H1 (cell line): ENCODE measurements around the gene PWP2. TPM values are rescaled to one million over a fixed set of nuclear protein-coding genes. Genes with fewer than 3 reads are reported as not detected.

Source experiments
- CTCF ChIA-PET: fragments of 300-600 bp; sonication (Branson Sonifier 250); formaldehyde crosslinking; loops from one replicate; lab custom pipeline; 2021; ENCODE audit not compliant: partially characterized antibody; lab: Charles Lee
- POLR2A ChIA-PET: fragments of 300-600 bp; sonication (Branson Sonifier 250); formaldehyde crosslinking; loops from one replicate; lab custom pipeline; 2021; ENCODE audit warnings: inconsistent platforms; ENCODE audit not compliant: partially characterized antibody; lab: Charles Lee
- DNase-seq, 2 experiments: peaks; one replicate each; pipeline versions ENCODE4 v3.0.0 to v3.0.0-alpha.2; 2010 to 2022; ENCODE audit warnings: low spot score in 2 of 2, low read depth in 1 of 2, mixed read lengths in 1 of 2
- FAIRE-seq: peaks from 2 replicates; lab custom pipeline; 2011; peaks lifted over from hg19 to GRCh38; lab: Jason Lieb, UNC
- H2AFZ ChIP-seq: 2 replicates; pipeline ENCODE4 v1.8.1; 2012; ENCODE audit warnings: low read length, inconsistent platforms
- H2AK5ac ChIP-seq: 2 replicates; pipeline ENCODE4 v1.6.1; 2013; ENCODE audit warnings: low read depth, low read length
- H2BK120ac ChIP-seq: replicated peaks from 2 replicates; pipeline ENCODE3; 2013; ENCODE audit warnings: low read depth, low read length, inconsistent platforms
- H2BK12ac ChIP-seq: 2 replicates; pipeline ENCODE4 v1.6.1; 2013; ENCODE audit warnings: low read depth, low read length
- H2BK15ac ChIP-seq: 2 replicates; pipeline ENCODE4 v1.6.1; 2013; ENCODE audit warnings: low read length
- H2BK20ac ChIP-seq: 2 replicates; pipeline ENCODE4 v1.6.1; 2013; ENCODE audit warnings: low read length
- H2BK5ac ChIP-seq: 2 replicates; pipeline ENCODE4 v1.6.1; 2013; ENCODE audit warnings: low read depth, low read length
- H3K14ac ChIP-seq: 2 replicates; pipeline ENCODE4 v1.6.1; 2013; ENCODE audit warnings: inconsistent platforms; ENCODE audit not compliant: insufficient read length
- H3K18ac ChIP-seq: 2 replicates; pipeline ENCODE4 v1.6.1; 2013; ENCODE audit warnings: low read length; ENCODE audit errors: extremely low read depth
- H3K23ac ChIP-seq: 2 replicates; pipeline ENCODE4 v1.6.1; 2013; ENCODE audit warnings: inconsistent platforms; ENCODE audit not compliant: insufficient read length
- H3K23me2 ChIP-seq: 2 replicates; pipeline ENCODE4 v1.6.1; 2013; ENCODE audit warnings: low read depth, low read length
- H3K27ac ChIP-seq: 2 replicates; pipeline ENCODE4 v1.6.1; 2011; ENCODE audit warnings: low read depth, low read length, inconsistent platforms
- H3K27me3 ChIP-seq, 4 experiments: replicated peaks in 1 of 4; 1 replicate in 1 of 4; 2 replicates in 3 of 4; pipeline versions ENCODE4 v1.6.1 to v1.8.1; 2011 to 2013; ENCODE audit warnings: low read length in 3 of 4, mild to moderate bottlenecking in 3 of 4, inconsistent platforms in 2 of 4, mixed read lengths in 2 of 4, moderate library complexity in 1 of 4; ENCODE audit not compliant: control insufficient read depth in 3 of 4, insufficient read depth in 3 of 4; ENCODE audit errors: extremely low read depth in 1 of 4
- H3K36me3 ChIP-seq, 4 experiments: 2 replicates each; pipeline versions ENCODE4 v1.6.1 to v1.8.1; 2011 to 2013; ENCODE audit warnings: mild to moderate bottlenecking in 4 of 4, low read length in 3 of 4, moderate library complexity in 2 of 4, control low read depth in 1 of 4, inconsistent platforms in 1 of 4; ENCODE audit not compliant: insufficient read depth in 4 of 4, control insufficient read depth in 2 of 4
- H3K4ac ChIP-seq: replicated peaks from 2 replicates; pipeline ENCODE3; 2013; ENCODE audit warnings: low read length, low read depth, mixed read lengths, inconsistent platforms; ENCODE audit not compliant: insufficient read length
- H3K4me1 ChIP-seq, 4 experiments: replicated peaks in 1 of 4; 1 replicate in 1 of 4; 2 replicates in 3 of 4; pipeline versions ENCODE4 v1.6.1 to v1.8.1; 2011 to 2013; ENCODE audit warnings: low read length in 3 of 4, inconsistent platforms in 2 of 4, mixed read lengths in 1 of 4; ENCODE audit not compliant: insufficient read depth in 4 of 4, control insufficient read depth in 3 of 4
- H3K4me2 ChIP-seq, 2 experiments: 2 replicates each; pipeline versions ENCODE4 v1.6.1 to v1.8.1; 2011 to 2013; ENCODE audit warnings: low read depth in 2 of 2, low read length in 2 of 2, control low read depth in 1 of 2, inconsistent platforms in 1 of 2, mild to moderate bottlenecking in 1 of 2; ENCODE audit not compliant: insufficient read depth in 1 of 2
- H3K4me3 ChIP-seq, 4 experiments: fragments of 200-600, 300-600 bp in 1 of 4; sonication (generic), shearing (Covaris generic), sonication (Bioruptor Twin) in 1 of 4; 2 replicates each; pipeline versions ENCODE4 v1.5.1 to v1.8.1; 2011 to 2016; ENCODE audit warnings: low read length in 4 of 4, low read depth in 3 of 4, control low read depth in 2 of 4, inconsistent platforms in 2 of 4, mild to moderate bottlenecking in 2 of 4, mixed read lengths in 1 of 4, moderate library complexity in 1 of 4; ENCODE audit not compliant: insufficient read depth in 2 of 4; ENCODE audit errors: extremely low read depth in 1 of 4
- H3K56ac ChIP-seq: replicated peaks from 2 replicates; pipeline ENCODE3; 2013; ENCODE audit warnings: low read depth, mild to moderate bottlenecking, mixed read lengths, low read length, inconsistent platforms; ENCODE audit not compliant: insufficient read length
- H3K79me1 ChIP-seq: 2 replicates; pipeline ENCODE4 v1.6.1; 2013; ENCODE audit warnings: low read depth, low read length, control low read depth
- H3K79me2 ChIP-seq, 2 experiments: 2 replicates each; pipeline versions ENCODE4 v1.6.1 to v1.8.1; 2012 to 2013; ENCODE audit warnings: low read length in 2 of 2, mild to moderate bottlenecking in 2 of 2, inconsistent platforms in 1 of 2; ENCODE audit not compliant: insufficient read depth in 2 of 2, control insufficient read depth in 1 of 2
- H3K9ac ChIP-seq, 4 experiments: replicated peaks in 1 of 4; 1 replicate in 1 of 4; 2 replicates in 3 of 4; pipeline versions ENCODE4 v1.6.1 to v1.8.1; 2011 to 2013; ENCODE audit warnings: low read depth in 3 of 4, low read length in 3 of 4, control low read depth in 2 of 4, mild to moderate bottlenecking in 2 of 4, moderate library complexity in 2 of 4, inconsistent platforms in 1 of 4; ENCODE audit errors: extremely low read depth in 1 of 4
- H3K9me3 ChIP-seq, 2 experiments: 2 replicates each; pipeline versions ENCODE4 v1.6.1 to v1.8.1; 2012 to 2013; ENCODE audit warnings: mild to moderate bottlenecking in 2 of 2, moderate library complexity in 2 of 2, control low read depth in 1 of 2, inconsistent platforms in 1 of 2, low read depth in 1 of 2, low read length in 1 of 2, mixed read lengths in 1 of 2; ENCODE audit not compliant: insufficient read depth in 2 of 2
- H4K20me1 ChIP-seq, 2 experiments: replicated peaks in 1 of 2; 2 replicates each; pipeline versions ENCODE3 to v1.8.1; 2011 to 2013; ENCODE audit warnings: inconsistent platforms in 2 of 2, low read length in 2 of 2, mild to moderate bottlenecking in 1 of 2; ENCODE audit not compliant: insufficient read depth in 2 of 2, control insufficient read depth in 1 of 2
- H4K5ac ChIP-seq: 2 replicates; pipeline ENCODE4 v1.6.1; 2013; ENCODE audit warnings: low read length, low read depth, mixed read lengths, inconsistent platforms; ENCODE audit not compliant: insufficient read length
- H4K8ac ChIP-seq: 2 replicates; pipeline ENCODE4 v1.8.0; 2013; ENCODE audit warnings: mild to moderate bottlenecking, moderate library complexity, low read length, inconsistent platforms; ENCODE audit not compliant: insufficient read depth; ENCODE audit errors: extremely low read depth
- H4K91ac ChIP-seq: replicated peaks from 2 replicates; pipeline ENCODE3; 2013; ENCODE audit warnings: low read length, mixed read lengths, inconsistent platforms; ENCODE audit not compliant: insufficient read length
- BRCA1 ChIP-seq: IDR thresholded peaks from 2 replicates; pipeline ENCODE4 v1.6.1; 2012; ENCODE audit warnings: low read depth, low read length, improper control_type of control experiment
- CBX5 ChIP-seq: fragments of 300-800, 300-1000 bp; sonication (generic); IDR thresholded peaks from 2 replicates; pipeline ENCODE4 v1.7.1; 2016; ENCODE audit warnings: antibody characterized with exemption, low read length, low read depth
- FOSL1 ChIP-seq: IDR thresholded peaks from 2 replicates; pipeline ENCODE4 v1.6.1; 2011; ENCODE audit warnings: mild to moderate bottlenecking, low read depth, low read length, moderate library complexity; ENCODE audit not compliant: insufficient read depth
- NANOG ChIP-seq: IDR thresholded peaks from 2 replicates; pipeline ENCODE4 v1.6.1; 2011; ENCODE audit warnings: low read length, low read depth, mild to moderate bottlenecking, inconsistent platforms; ENCODE audit not compliant: insufficient read depth, poor library complexity, severe bottlenecking
- NRF1 ChIP-seq: IDR thresholded peaks from 2 replicates; pipeline ENCODE4 v1.6.1; 2011; ENCODE audit warnings: mild to moderate bottlenecking, low read depth, low read length, improper control_type of control experiment
- RAD21 ChIP-seq, 2 experiments: IDR thresholded peaks in 1 of 2; conservative IDR thresholded peaks in 1 of 2; 2 replicates each; pipeline ENCODE4 v1.6.1; 2011; ENCODE audit warnings: low read depth in 2 of 2, low read length in 2 of 2, improper control_type of control experiment in 1 of 2, inconsistent platforms in 1 of 2, mild to moderate bottlenecking in 1 of 2, moderate library complexity in 1 of 2
- RNF2 ChIP-seq: fragments of 200-900, 300-1000 bp; sonication (generic); IDR thresholded peaks from 2 replicates; pipeline ENCODE4 v1.7.1; 2016; ENCODE audit warnings: borderline replicate concordance, low read depth, mild to moderate bottlenecking, antibody characterized with exemption, low read length; ENCODE audit not compliant: poor library complexity, severe bottlenecking; ENCODE audit errors: missing control alignments
- RXRA ChIP-seq: IDR thresholded peaks from 2 replicates; pipeline ENCODE4 v1.6.1; 2011; ENCODE audit warnings: low read depth, mild to moderate bottlenecking, low read length, moderate library complexity; ENCODE audit not compliant: insufficient read depth
- SIX5 ChIP-seq: IDR thresholded peaks from 2 replicates; pipeline ENCODE4 v1.6.1; 2011; ENCODE audit warnings: mild to moderate bottlenecking, low read depth, low read length
- SP2 ChIP-seq: IDR thresholded peaks from 2 replicates; pipeline ENCODE4 v1.6.1; 2012; ENCODE audit warnings: mild to moderate bottlenecking, low read length, inconsistent platforms
- SP4 ChIP-seq: IDR thresholded peaks from 2 replicates; pipeline ENCODE4 v1.6.1; 2012; ENCODE audit warnings: low read length, inconsistent platforms
- TBP ChIP-seq: IDR thresholded peaks from 2 replicates; pipeline ENCODE4 v1.6.1; 2011; ENCODE audit warnings: low read depth, low read length, improper control_type of control experiment
- TEAD4 ChIP-seq: IDR thresholded peaks from 2 replicates; pipeline ENCODE4 v1.6.1; 2012; ENCODE audit warnings: low read depth, low read length, inconsistent platforms, mixed read lengths
- whole genome bisulfite sequencing, 2 experiments: shearing (Covaris generic) in 1 of 2; methylation state at CpG; one replicate each; pipeline versions ENCODE4 v1.1.6 to v1.1.7; 2013 to 2015; ENCODE audit warnings: low lambda C conversion rate in 2 of 2, mixed read lengths in 2 of 2, inconsistent platforms in 1 of 2, low coverage in 1 of 2, missing lambda C conversion rate in 1 of 2; ENCODE audit not compliant: insufficient replicate concordance in 2 of 2, insufficient coverage in 1 of 2, insufficient read length in 1 of 2; ENCODE audit errors: extremely low coverage in 1 of 2, missing lambda C conversion rate in 1 of 2; 5-methylcytosine and 5-hydroxymethylcytosine counted together
- polyA plus RNA-seq, 7 experiments: library from polyadenylated mRNA; depleted of rRNA in 3 of 7; stranded (reverse) in 5 of 7; unstranded in 2 of 7; fragments of >200 nt in 5 of 7; fragments of 200-250 nt in 2 of 7; gene quantifications; 1 replicate in 5 of 7; 2 replicates in 1 of 7; 4 replicates in 1 of 7; pipeline versions ENCODE4 v1.2.1 to v1.2.3, GENCODE V29; 2011 to 2013; ENCODE audit warnings: missing spikeins in 2 of 7, mixed read lengths in 2 of 7
- total RNA-seq: library from RNA; stranded (reverse); fragmentation: NEBNext Ultra II Directional; extraction: Animal tissue kit (Norgen Biotek cat#: 25700); gene quantifications from 2 replicates; pipeline ENCODE4 v1.2.1, GENCODE V29; 2021
- TF ChIP-seq, protein P1 (sequence below): IDR thresholded peaks from 2 replicates; pipeline ENCODE4 v1.6.1; 2012; ENCODE audit warnings: inconsistent platforms

PWP2 gene
- total and polyA plus RNA-seq, 2 of the 8 experiments (the other 6 are each of a cell fraction or from before 2014, with no cell fraction given), result 4.4 to 6.7 TPM

DNA sequence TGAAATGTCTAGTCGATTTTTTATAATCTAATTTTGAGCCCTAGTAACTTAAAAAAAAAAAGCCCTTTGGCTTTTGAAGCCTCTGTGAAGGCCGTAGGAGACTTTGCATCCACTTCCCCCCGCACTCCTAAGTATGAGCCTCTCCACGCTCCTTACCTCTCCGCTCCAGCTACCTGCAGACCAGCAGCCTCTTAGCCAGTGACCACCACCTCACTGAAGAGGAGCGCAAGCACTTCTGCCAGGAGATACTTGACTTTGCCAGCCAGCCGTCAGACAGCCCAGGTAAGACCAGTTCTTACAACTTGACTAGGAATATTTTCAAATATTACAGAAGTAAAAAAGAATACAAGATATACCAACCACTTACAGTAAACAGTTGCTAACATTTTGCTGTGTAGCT, 27.4 kb upstream of the PWP2 start:
- Histone ChIP-seq H3K56ac (no peak overlapping the region), H3K23me2 (no peaks in the 10 kb centered on the region), H4K91ac (no peak overlapping the region), H2BK20ac (no peak overlapping the region), H3K9me3 (no peaks in the 10 kb centered on the region), H2BK15ac (no peak overlapping the region), H2AK5ac (no peak overlapping the region), H3K18ac (no peak overlapping the region), H4K20me1 (peaks cover 0 to 7% of the 10 kb centered on the region in 2 experiments), H3K27me3 (no peaks in the 10 kb centered on the region), H2AFZ (no peak overlapping the region), H3K36me3 (peaks cover 11 to 55% (median 22%) of the 10 kb centered on the region in 4 experiments; a peak in 7 of 8 replicates), H3K9ac (no peak overlapping the region), H2BK120ac (no peak overlapping the region), H3K79me1 (peaks cover 6% of the 10 kb centered on the region), H4K8ac (no peak overlapping the region), H3K27ac (no peak overlapping the region), H3K4me3 (no peak overlapping the region), H3K14ac (no peak overlapping the region), H3K4me1 (peaks cover 0 to 4% (median 0%) of the 10 kb centered on the region in 4 experiments; a peak in 2 of 7 replicates), H4K5ac (no peak overlapping the region), H3K4me2 (no peak overlapping the region), H2BK12ac (no peak overlapping the region), H3K4ac (no peak overlapping the region), H3K79me2 (no peaks in the 10 kb centered on the region), H2BK5ac (no peak overlapping the region), H3K23ac (no peak overlapping the region)
- WGBS, 2 experiments, result 87% methylated on average over 7 of the region's 7 CpGs; no CpG with 5 or more reads in 1 of the 2 experiments
- FAIRE-seq, result no peak
- ChIA-PET CTCF (interaction anchor here (1.8 kb wide), 1 partner anchor 9 kb away, joined by 6 read pairs; no protein-coding TSS in a partner anchor), POLR2A (no interaction called here)
- no peak for DNase-seq
- TF ChIP-seq, protein P1, sequence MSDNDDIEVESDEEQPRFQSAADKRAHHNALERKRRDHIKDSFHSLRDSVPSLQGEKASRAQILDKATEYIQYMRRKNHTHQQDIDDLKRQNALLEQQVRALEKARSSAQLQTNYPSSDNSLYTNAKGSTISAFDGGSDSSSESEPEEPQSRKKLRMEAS, result no peak
- no peak for TF ChIP-seq RXRA
- TF ChIP-seq NRF1, result no peak
- no peak for TF ChIP-seq SP4
- no peak for TF ChIP-seq NANOG
- no peak for TF ChIP-seq BRCA1
- no peak for TF ChIP-seq FOSL1
- no peak for TF ChIP-seq RAD21 (IDR thresholded peaks at IDR 0.05 in 1 of 2, conservative IDR thresholded peaks at IDR 0.05 in 1 of 2; ENCODE audit: low read depth in 2 of 2, low read length in 2 of 2)
- TF ChIP-seq SIX5, result no peak
- TF ChIP-seq TBP, result no peak
- no peak for TF ChIP-seq TEAD4
- no peak for TF ChIP-seq SP2
- TF ChIP-seq RNF2, result no peak
- TF ChIP-seq CBX5, result no peak
